ENCODE data around the gene CALML4.
"Not testable (repeated sequence)": the region's sequence is repeated elsewhere in the genome, so short reads cannot be mapped to it uniquely, and the experiment has no call there.

The CALML4 gene

GRCh38 chr15:68202994-68203393 is 2.1 kb downstream of the CALML4 start:
- H3K36me3 ChIP-seq (ENCODE audit: control insufficient read depth, insufficient read depth, low read length); H3K9ac ChIP-seq (ENCODE audit: low read length); H3K27ac ChIP-seq (ENCODE audit: low read depth, low read length); H3K4me3 ChIP-seq (ENCODE audit: low read length); H3K27me3 ChIP-seq (ENCODE audit: control insufficient read depth, insufficient read depth, low read length): not testable (repeated sequence)
- peaks cover 16% of the 10 kb centered on the region for H3K4me1 ChIP-seq (ENCODE audit: control insufficient read depth, insufficient read depth, low read length)

- no peaks in the 10 kb centered on the region for H3K27me3 ChIP-seq (ENCODE audit: control insufficient read depth, insufficient read depth, low read length)
- no peak overlapping the region for H3K9ac ChIP-seq (ENCODE audit: low read length)
- no peaks in the 10 kb centered on the region for H3K36me3 ChIP-seq (ENCODE audit: control insufficient read depth, insufficient read depth, low read length)
- no peak overlapping the region for H3K4me3 ChIP-seq (ENCODE audit: low read length)
- peaks cover 16% of the 10 kb centered on the region for H3K4me1 ChIP-seq (ENCODE audit: control insufficient read depth, insufficient read depth, low read length)
- no peak overlapping the region for H3K27ac ChIP-seq (ENCODE audit: low read depth, low read length)
These were observed 3.3 kb downstream of the CALML4 start for GRCh38 chr15:68201879-68202261.

DNA sequence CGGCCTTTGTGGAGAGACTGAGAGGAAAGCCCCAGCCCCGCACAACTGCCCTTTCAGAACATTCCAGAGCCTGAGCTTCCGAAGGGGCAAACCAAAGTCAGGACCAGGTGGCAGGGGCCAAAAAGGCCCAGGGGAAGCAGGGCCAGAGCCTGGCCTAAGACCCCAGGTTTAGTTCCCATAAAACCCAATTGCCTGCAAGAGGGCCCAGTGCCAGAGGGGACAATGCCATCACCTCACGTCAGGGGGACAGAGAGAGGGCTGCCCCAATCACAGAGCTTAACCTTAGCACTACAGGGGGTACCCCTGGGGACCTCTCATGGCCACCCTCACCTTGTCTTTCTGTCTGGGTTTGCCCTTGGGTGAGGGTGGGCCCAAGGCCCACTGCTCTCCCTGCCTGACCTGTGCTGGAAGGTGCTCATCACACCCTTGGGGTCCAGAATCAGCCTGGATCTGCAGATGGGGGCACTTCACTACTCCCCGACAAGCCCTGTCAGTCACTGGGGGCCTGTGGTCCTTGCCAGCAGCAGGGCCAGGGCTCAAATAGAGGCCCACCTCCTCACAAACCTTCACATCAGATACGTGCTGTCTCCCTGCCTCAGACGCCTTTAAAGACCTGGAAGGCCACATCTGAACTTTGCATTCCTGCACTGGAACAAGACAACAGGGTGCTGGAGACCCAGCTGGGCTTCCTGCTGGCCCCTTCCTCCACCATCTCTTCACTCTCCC is 3.8 kb downstream of the CALML4 start:
- Histone ChIP-seq H3K27ac (ENCODE audit: low read depth, low read length) (no peak overlapping the region), H3K36me3 (ENCODE audit: control insufficient read depth, insufficient read depth, low read length) (no peaks in the 10 kb centered on the region), H3K4me3 (ENCODE audit: low read length) (no peak overlapping the region), H3K4me1 (ENCODE audit: control insufficient read depth, insufficient read depth, low read length) (peaks cover 16% of the 10 kb centered on the region), H3K9ac (ENCODE audit: low read length) (no peak overlapping the region), H3K27me3 (ENCODE audit: control insufficient read depth, insufficient read depth, low read length) (no peaks in the 10 kb centered on the region)

- peaks cover 10% of the 10 kb centered on the region for H3K4me1 ChIP-seq (ENCODE audit: control insufficient read depth, insufficient read depth, low read length)
- no peaks in the 10 kb centered on the region for H3K27me3 ChIP-seq (ENCODE audit: control insufficient read depth, insufficient read depth, low read length)
- H3K9ac ChIP-seq (ENCODE audit: low read length) = no peak overlapping the region
- H3K27ac ChIP-seq (ENCODE audit: low read depth, low read length) = no peak overlapping the region
- no peaks in the 10 kb centered on the region for H3K36me3 ChIP-seq (ENCODE audit: control insufficient read depth, insufficient read depth, low read length)
- H3K4me3 ChIP-seq (ENCODE audit: low read length) = no peak overlapping the region
These were observed 4.9 kb downstream of the CALML4 start for GRCh38 chr15:68200016-68200861.

DNA sequence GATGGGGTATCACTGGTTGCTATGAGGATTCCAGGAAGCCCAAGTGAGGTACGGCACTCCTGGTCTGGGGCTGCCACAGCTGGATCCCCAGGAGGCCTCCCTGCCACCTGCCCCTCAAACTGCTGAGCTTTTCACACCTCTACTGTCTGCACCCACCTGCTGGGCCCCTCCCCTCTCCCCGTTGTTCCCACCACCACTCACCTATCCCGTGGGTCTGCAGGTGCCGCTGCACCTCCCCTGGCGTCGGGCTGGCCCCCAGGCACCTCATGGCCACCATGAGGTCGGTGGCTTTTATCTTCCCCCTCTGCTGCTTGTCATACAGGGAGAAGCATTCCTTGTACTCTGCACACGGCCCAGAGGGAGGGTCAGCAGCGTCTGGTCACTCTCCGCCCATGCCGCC is 5.8 kb downstream of the CALML4 start:
- Histone ChIP-seq H3K9ac (ENCODE audit: low read length) (no peak overlapping the region), H3K4me1 (ENCODE audit: control insufficient read depth, insufficient read depth, low read length) (peaks cover 2% of the 10 kb centered on the region), H3K36me3 (ENCODE audit: control insufficient read depth, insufficient read depth, low read length) (no peaks in the 10 kb centered on the region), H3K27ac (ENCODE audit: low read depth, low read length) (no peak overlapping the region), H3K4me3 (ENCODE audit: low read length) (no peak overlapping the region), H3K27me3 (ENCODE audit: control insufficient read depth, insufficient read depth, low read length) (no peaks in the 10 kb centered on the region)

DNA sequence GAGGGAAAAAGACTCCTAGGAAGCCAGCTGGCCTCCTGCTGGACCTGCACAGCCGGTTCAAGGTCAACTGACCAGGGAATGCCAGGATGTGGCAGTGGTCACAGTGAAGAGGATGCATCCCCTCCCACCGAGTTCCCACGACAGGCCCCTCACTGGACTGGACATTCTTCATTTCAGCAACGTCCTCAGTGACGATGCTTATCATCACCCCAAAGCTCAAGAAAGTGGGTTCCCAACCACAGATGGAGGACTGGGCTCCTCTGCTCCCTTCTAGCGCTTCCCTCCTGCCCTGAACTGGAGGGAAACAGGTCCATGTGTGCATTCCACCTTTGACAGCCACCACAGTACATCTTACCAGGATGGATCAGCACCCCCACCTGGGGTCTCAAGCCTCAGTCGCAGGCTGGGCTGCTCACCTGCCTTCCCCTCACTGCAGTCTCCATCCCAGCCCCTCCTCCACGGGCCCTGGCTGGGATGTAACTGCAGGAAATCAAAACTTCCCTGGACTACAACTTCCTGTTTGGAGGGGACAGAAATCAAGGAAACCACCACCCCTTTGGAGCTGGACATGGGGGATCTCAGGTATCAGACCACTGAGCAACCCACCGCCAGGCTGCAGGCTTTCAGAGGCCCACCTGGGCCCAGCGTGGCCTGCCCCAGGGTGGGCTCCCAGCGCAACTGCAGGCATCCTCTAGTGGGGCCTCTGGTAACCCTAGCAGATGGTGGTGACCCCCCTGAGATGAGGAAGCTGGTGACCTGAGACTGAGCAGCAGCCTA is 7.3 kb downstream of the CALML4 start:
- peaks cover 4% of the 10 kb centered on the region for H3K36me3 ChIP-seq (ENCODE audit: control insufficient read depth, insufficient read depth, low read length)
- H3K4me1 ChIP-seq (ENCODE audit: control insufficient read depth, insufficient read depth, low read length) = peaks cover 2% of the 10 kb centered on the region
- no peak overlapping the region for H3K4me3 ChIP-seq (ENCODE audit: low read length)
- H3K9ac ChIP-seq (ENCODE audit: low read length) = no peak overlapping the region
- H3K27me3 ChIP-seq (ENCODE audit: control insufficient read depth, insufficient read depth, low read length) = no peaks in the 10 kb centered on the region
- H3K27ac ChIP-seq (ENCODE audit: low read depth, low read length) = no peak overlapping the region

- Histone ChIP-seq H3K36me3 (ENCODE audit: control insufficient read depth, insufficient read depth, low read length) (peaks cover 4% of the 10 kb centered on the region), H3K9ac (ENCODE audit: low read length) (no peak overlapping the region), H3K4me3 (ENCODE audit: low read length) (no peak overlapping the region), H3K4me1 (ENCODE audit: control insufficient read depth, insufficient read depth, low read length) (peaks cover 2% of the 10 kb centered on the region), H3K27me3 (ENCODE audit: control insufficient read depth, insufficient read depth, low read length) (no peaks in the 10 kb centered on the region), H3K27ac (ENCODE audit: low read depth, low read length) (no peak overlapping the region)
These were observed 8.0 kb downstream of the CALML4 start for GRCh38 chr15:68197170-68197492.

- Histone ChIP-seq H3K4me3 (ENCODE audit: low read length) (no peak overlapping the region), H3K27me3 (ENCODE audit: control insufficient read depth, insufficient read depth, low read length) (no peaks in the 10 kb centered on the region), H3K36me3 (ENCODE audit: control insufficient read depth, insufficient read depth, low read length) (peaks cover 4% of the 10 kb centered on the region), H3K27ac (ENCODE audit: low read depth, low read length) (no peak overlapping the region), H3K9ac (ENCODE audit: low read length) (no peak overlapping the region), H3K4me1 (ENCODE audit: control insufficient read depth, insufficient read depth, low read length) (peaks cover 3% of the 10 kb centered on the region)
These were observed 8.5 kb downstream of the CALML4 start for GRCh38 chr15:68196445-68197169.

DNA sequence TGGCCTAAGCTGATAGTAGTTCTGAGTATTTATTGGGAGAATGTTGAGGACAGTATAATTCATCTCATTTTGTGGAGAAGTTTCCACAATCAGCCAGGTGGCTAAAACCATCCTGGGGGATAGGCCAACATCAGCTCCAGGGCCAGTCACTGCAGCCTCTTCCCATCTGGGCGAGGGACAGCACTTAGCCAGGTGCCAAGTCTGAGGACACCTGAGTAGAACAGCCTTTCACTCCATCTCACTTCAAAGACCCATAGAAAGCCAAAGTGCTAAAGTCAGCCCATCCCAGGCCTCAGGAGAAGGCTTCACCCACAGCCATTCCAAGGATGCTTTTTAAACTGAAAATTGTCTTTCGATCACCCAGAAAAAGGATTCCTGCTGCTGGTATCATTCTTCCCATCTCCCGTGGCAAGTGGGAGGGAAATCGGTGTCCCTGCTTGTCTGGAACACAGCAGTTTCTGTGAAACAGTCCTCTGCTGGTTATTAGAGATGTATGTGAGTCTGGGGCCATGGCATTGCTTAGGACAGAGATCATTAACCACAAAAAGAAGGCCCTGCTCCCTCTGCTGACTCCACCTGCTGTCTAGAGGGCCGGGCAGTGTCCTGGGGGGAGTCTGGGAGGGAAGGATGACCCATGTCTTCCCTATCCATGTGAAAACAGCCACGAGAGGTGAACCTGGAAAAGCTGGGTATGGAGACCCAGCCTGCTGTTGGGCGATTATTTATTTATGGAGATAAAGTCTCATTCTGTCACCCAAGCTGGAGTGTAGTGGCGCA is 9.6 kb downstream of the CALML4 start:
- Histone ChIP-seq H3K36me3 (ENCODE audit: control insufficient read depth, insufficient read depth, low read length) (peaks cover 4% of the 10 kb centered on the region), H3K9ac (ENCODE audit: low read length) (no peak overlapping the region), H3K4me3 (ENCODE audit: low read length) (no peak overlapping the region), H3K4me1 (ENCODE audit: control insufficient read depth, insufficient read depth, low read length) (peaks cover 6% of the 10 kb centered on the region), H3K27ac (ENCODE audit: low read depth, low read length) (no peak overlapping the region), H3K27me3 (ENCODE audit: control insufficient read depth, insufficient read depth, low read length) (no peaks in the 10 kb centered on the region)

- H3K36me3 ChIP-seq (ENCODE audit: control insufficient read depth, insufficient read depth, low read length) = peaks cover 4% of the 10 kb centered on the region
- no peak overlapping the region for H3K27ac ChIP-seq (ENCODE audit: low read depth, low read length)
- no peaks in the 10 kb centered on the region for H3K27me3 ChIP-seq (ENCODE audit: control insufficient read depth, insufficient read depth, low read length)
- H3K9ac ChIP-seq (ENCODE audit: low read length) = no peak overlapping the region
- peaks cover 13% of the 10 kb centered on the region for H3K4me1 ChIP-seq (ENCODE audit: control insufficient read depth, insufficient read depth, low read length)
- no peak overlapping the region for H3K4me3 ChIP-seq (ENCODE audit: low read length)
These were observed 12.2 kb downstream of the CALML4 start for GRCh38 chr15:68192804-68193486.

DNA sequence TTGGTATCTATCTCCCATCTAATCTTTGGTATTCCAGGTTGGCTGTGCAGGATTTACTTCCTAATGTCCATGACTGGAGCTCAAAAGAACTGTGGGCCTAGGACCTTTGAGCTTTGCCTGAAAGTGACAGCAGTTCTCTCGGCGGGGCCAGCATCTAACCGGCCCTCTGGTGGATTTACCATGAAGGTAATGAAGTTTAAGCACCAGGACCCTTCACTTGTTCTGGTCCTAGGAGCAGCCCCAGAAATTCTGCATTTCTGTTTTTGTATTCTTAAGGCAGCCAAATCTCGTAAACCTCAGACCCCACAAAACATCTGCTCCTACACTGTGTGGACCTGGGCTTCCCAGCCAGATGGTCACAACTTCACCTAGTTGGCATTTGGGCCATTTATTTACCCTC is 13.0 kb downstream of the CALML4 start:
- Histone ChIP-seq H3K27me3 (ENCODE audit: control insufficient read depth, insufficient read depth, low read length) (no peaks in the 10 kb centered on the region), H3K36me3 (ENCODE audit: control insufficient read depth, insufficient read depth, low read length) (peaks cover 4% of the 10 kb centered on the region), H3K4me1 (ENCODE audit: control insufficient read depth, insufficient read depth, low read length) (peaks cover 13% of the 10 kb centered on the region), H3K27ac (ENCODE audit: low read depth, low read length) (no peak overlapping the region), H3K4me3 (ENCODE audit: low read length) (no peak overlapping the region), H3K9ac (ENCODE audit: low read length) (no peak overlapping the region)
